CD4-positive, alpha-beta T cell (primary cell): ENCODE data around the gene KIF11. TPM values are rescaled to one million over a fixed set of nuclear protein-coding genes. Genes with fewer than 3 reads are reported as not detected.

ENCODE experiments used
- ATAC-seq: fragments of 200-7000 bp; cut with Tn5 transposase; one replicate; pipeline ENCODE4 v1.10.0; 2022; ENCODE audit warnings: mild to moderate bottlenecking; ENCODE audit not compliant: poor library complexity
- CTCF ChIA-PET: fragments of 350-600 bp; sonication (Branson Sonifier 250); formaldehyde crosslinking; loops from one replicate; lab custom pipeline; 2021; ENCODE audit warnings: antibody characterized with exemption, inconsistent platforms; lab: Charles Lee
- POLR2A ChIA-PET: fragments of 350-600 bp; sonication (Branson Sonifier 250); formaldehyde crosslinking; loops from one replicate; lab custom pipeline; 2021; ENCODE audit warnings: antibody characterized with exemption, inconsistent platforms; lab: Charles Lee
- DNase-seq, 14 experiments: peaks; one replicate each; pipeline ENCODE4 v3.0.0-alpha.2; 2013 to 2020; ENCODE audit warnings: mixed read lengths in 2 of 14
- H3K27ac ChIP-seq, 2 donors: one replicate each; pipeline versions ENCODE4 v1.5.1 to v1.7.0; 2013; ENCODE audit warnings: low read length in 2 of 2, low read depth in 1 of 2, mild to moderate bottlenecking in 1 of 2
- H3K27me3 ChIP-seq, 2 experiments: 1 replicate in 1 of 2; 2 replicates in 1 of 2; pipeline versions ENCODE4 v1.6.1 to v1.7.0; 2013; ENCODE audit warnings: low read length in 2 of 2, control low read depth in 1 of 2, mild to moderate bottlenecking in 1 of 2, moderate library complexity in 1 of 2; ENCODE audit not compliant: insufficient read depth in 2 of 2, control insufficient read depth in 1 of 2
- H3K36me3 ChIP-seq: one replicate; pipeline ENCODE4 v1.6.1; 2013; ENCODE audit warnings: low read length, control low read depth; ENCODE audit not compliant: insufficient read depth
- H3K4me1 ChIP-seq: one replicate; pipeline ENCODE4 v1.6.1; 2013; ENCODE audit warnings: low read length, control low read depth; ENCODE audit not compliant: insufficient read depth
- H3K4me3 ChIP-seq: one replicate; pipeline ENCODE4 v1.5.1; 2013; ENCODE audit warnings: mild to moderate bottlenecking, low read length, moderate library complexity
- H3K9me3 ChIP-seq, 2 experiments: 1 replicate in 1 of 2; 2 replicates in 1 of 2; pipeline versions ENCODE4 v1.6.1 to v1.7.0; 2013; ENCODE audit warnings: low read length in 2 of 2, mild to moderate bottlenecking in 2 of 2, control low read depth in 1 of 2, moderate library complexity in 1 of 2; ENCODE audit not compliant: control insufficient read depth in 1 of 2, insufficient read depth in 1 of 2
- H3K27ac Mint-ChIP-seq: one replicate; pipeline ENCODE4 v1.8.0; 2020; ENCODE audit warnings: mixed read lengths
- H3K27me3 Mint-ChIP-seq: one replicate; pipeline ENCODE4 v1.8.0; 2021; ENCODE audit warnings: mixed read lengths
- H3K36me3 Mint-ChIP-seq: one replicate; pipeline ENCODE4 v1.8.0; 2021; ENCODE audit warnings: low read depth, mixed read lengths
- H3K4me1 Mint-ChIP-seq: one replicate; pipeline ENCODE4 v1.8.0; 2021; ENCODE audit warnings: low read depth, mixed read lengths
- H3K4me3 Mint-ChIP-seq: one replicate; pipeline ENCODE4 v1.8.0; 2020; ENCODE audit warnings: mild to moderate bottlenecking, mixed read lengths
- H3K9me3 Mint-ChIP-seq: one replicate; pipeline ENCODE4 v1.8.0; 2020; ENCODE audit warnings: mixed read lengths
- CTCF ChIP-seq: fragments of 200-600 bp; IDR thresholded peaks from one replicate; pipeline ENCODE4 v1.8.0; 2022; ENCODE audit warnings: antibody characterized with exemption, mild to moderate bottlenecking
- intact Hi-C, 2 experiments: fragments of 100-400 bp; cut with DNase I in 1 of 2; cut with micrococcal nuclease in 1 of 2; formaldehyde crosslinking; loops; one replicate each; pipeline versions ENCODE4 v1.15.1 to v1.9.0; 2023 to 2025; cut with DNase I, micrococcal nuclease
- total RNA-seq, 174 experiments: library from RNA in 2 of 174; stranded (reverse) in 2 of 174; gene quantifications; one replicate each; pipeline ENCODE4 v1.2.3 and lab custom pipeline; 2021 to 2026

KIF11 gene
- total RNA-seq, 2 experiments from 2014 or later, result 0.38 to 0.47 TPM

- DNase-seq (no peak), ATAC-seq (no peak)
- Histone ChIP-seq H3K9me3 (no peaks in the 10 kb centered on the region), H3K36me3 (peaks cover 12% of the 10 kb centered on the region), H3K27me3 (no peaks in the 10 kb centered on the region), H3K4me1 (peaks cover 3% of the 10 kb centered on the region), H3K4me3 (no peak overlapping the region), H3K27ac (no peak overlapping the region)
- ChIA-PET POLR2A (no interaction called here), CTCF (no interaction called here)
- Mint-ChIP-seq H3K4me3 (no peak overlapping the region), H3K27ac (no peak overlapping the region), H3K36me3 (peaks cover 40% of the 10 kb centered on the region), H3K27me3 (no peaks in the 10 kb centered on the region), H3K9me3 (peaks cover 3% of the 10 kb centered on the region), H3K4me1 (peaks cover 30% of the 10 kb centered on the region)
- intact Hi-C loops, result no loop called here
- no peak for TF ChIP-seq CTCF
Measured at GRCh38 chr10:92547676-92548075, 45.3 kb upstream of the KIF11 start.

GRCh38 chr10:92550924-92551323 is 42.0 kb upstream of the KIF11 start:
- H3K4me3 ChIP-seq, result no peak overlapping the region
- POLR2A ChIA-PET, result no interaction called here
- peaks cover 10% of the 10 kb centered on the region for H3K4me1 Mint-ChIP-seq

GRCh38 chr10:92552310-92552709 is 40.6 kb upstream of the KIF11 start:
- peaks cover 8% of the 10 kb centered on the region for H3K9me3 Mint-ChIP-seq
- ChIA-PET CTCF (no interaction called here), POLR2A (interaction anchor here (0.6 kb wide), 1 partner anchor 22 kb away, joined by 3 read pairs; the partner anchor contains the start of gene IDE)
- DNase-seq (no peak), ATAC-seq (no peak)
- Histone ChIP-seq H3K4me1 (no peaks in the 10 kb centered on the region), H3K4me3 (no peak overlapping the region), H3K9me3 (peaks cover 7 to 8% of the 10 kb centered on the region in 2 experiments), H3K27me3 (no peaks in the 10 kb centered on the region), H3K36me3 (peaks cover 23% of the 10 kb centered on the region), H3K27ac (no peak overlapping the region)
- intact Hi-C loops, result no loop called here
- no peaks in the 10 kb centered on the region for H3K27me3 Mint-ChIP-seq
- H3K4me1 Mint-ChIP-seq, result peaks cover 7% of the 10 kb centered on the region
- H3K27ac Mint-ChIP-seq, result no peak overlapping the region
- H3K36me3 Mint-ChIP-seq, result peaks cover 78% of the 10 kb centered on the region
- no peak overlapping the region for H3K4me3 Mint-ChIP-seq
- TF ChIP-seq CTCF, result no peak

More at GRCh38 chr10:92550924-92551323, 42.0 kb upstream of the KIF11 start:
- H3K27ac ChIP-seq, result no peak overlapping the region
- DNase-seq (no peak), ATAC-seq (no peak)
- Mint-ChIP-seq H3K27me3 (no peaks in the 10 kb centered on the region), H3K36me3 (peaks cover 71% of the 10 kb centered on the region), H3K9me3 (peaks cover 8% of the 10 kb centered on the region), H3K4me3 (no peak overlapping the region), H3K27ac (no peak overlapping the region)
- H3K4me1 ChIP-seq, result no peaks in the 10 kb centered on the region
- CTCF ChIA-PET, result no interaction called here
- TF ChIP-seq CTCF, result no peak
- intact Hi-C loops, result no loop called here
- peaks cover 17% of the 10 kb centered on the region for H3K36me3 ChIP-seq
- no peaks in the 10 kb centered on the region for H3K27me3 ChIP-seq
- H3K9me3 ChIP-seq, result peaks cover 7 to 8% of the 10 kb centered on the region in 2 experiments
